HepG2 (cell line): Measurements from ENCODE around the gene ASAP2.

Experiments used
- CBX2 ChIP-seq, 2 experiments: fragments of 200-600 bp in 1 of 2; sonication (generic); formaldehyde crosslinking in 1 of 2; IDR thresholded peaks; 2 replicates each; pipeline versions ENCODE4 v1.7.0 to v1.8.1; 2018 to 2022; ENCODE audit warnings: low read depth in 2 of 2, low read length in 1 of 2, mild to moderate bottlenecking in 1 of 2, missing genetic modification reagents in 1 of 2
- CTCF ChIP-seq: sonication (generic); formaldehyde crosslinking; IDR thresholded peaks from 2 replicates; pipeline ENCODE4 v1.5.0; 2020; ENCODE audit warnings: mild to moderate bottlenecking, missing genetic modification reagents, moderate library complexity
- HDAC2 ChIP-seq: sonication (generic); formaldehyde crosslinking; IDR thresholded peaks from 2 replicates; pipeline ENCODE4 v1.4.0; 2020; ENCODE audit warnings: missing genetic modification reagents
- HDAC6 ChIP-seq: fragments of 200-600 bp; sonication (generic); IDR thresholded peaks from 2 replicates; pipeline ENCODE4 v1.7.0; 2017; ENCODE audit warnings: mild to moderate bottlenecking, antibody characterized with exemption, low read length, low read depth
- JUND ChIP-seq: sonication (generic); formaldehyde crosslinking; IDR thresholded peaks from 2 replicates; pipeline ENCODE4 v1.8.0; 2022; ENCODE audit warnings: mild to moderate bottlenecking, missing genetic modification reagents
- NBN ChIP-seq: fragments of 450-650 bp; conservative IDR thresholded peaks from 2 replicates; pipeline ENCODE4 v1.6.1; 2017
- POLR2AphosphoS5 ChIP-seq: IDR thresholded peaks from 2 replicates; pipeline ENCODE4 v1.6.1; 2012; ENCODE audit warnings: low read depth, low read length
- RAD21 ChIP-seq: fragments of 450-650 bp; formaldehyde crosslinking; IDR thresholded peaks from 2 replicates; pipeline ENCODE4 v1.5.0; 2020; ENCODE audit warnings: mild to moderate bottlenecking
- RFX5 ChIP-seq: IDR thresholded peaks from 2 replicates; pipeline ENCODE4 v1.6.1; 2011; ENCODE audit warnings: low read depth, low read length, improper control_type of control experiment
- ZNF138 ChIP-seq: sonication (generic); formaldehyde crosslinking; IDR thresholded peaks from 2 replicates; pipeline ENCODE4 v1.5.0; 2020; ENCODE audit warnings: mild to moderate bottlenecking, low read depth, missing genetic modification reagents
- ZZZ3 ChIP-seq: sonication (generic); formaldehyde crosslinking; IDR thresholded peaks from 2 replicates; pipeline ENCODE4 v1.4.0; 2020; ENCODE audit warnings: missing genetic modification reagents, mild to moderate bottlenecking, borderline replicate concordance
- TF ChIP-seq, protein P1 (sequence below): sonication (generic); formaldehyde crosslinking; conservative IDR thresholded peaks from 2 replicates; pipeline ENCODE4 v1.4.0; 2020; ENCODE audit warnings: missing genetic modification reagents

DNA sequence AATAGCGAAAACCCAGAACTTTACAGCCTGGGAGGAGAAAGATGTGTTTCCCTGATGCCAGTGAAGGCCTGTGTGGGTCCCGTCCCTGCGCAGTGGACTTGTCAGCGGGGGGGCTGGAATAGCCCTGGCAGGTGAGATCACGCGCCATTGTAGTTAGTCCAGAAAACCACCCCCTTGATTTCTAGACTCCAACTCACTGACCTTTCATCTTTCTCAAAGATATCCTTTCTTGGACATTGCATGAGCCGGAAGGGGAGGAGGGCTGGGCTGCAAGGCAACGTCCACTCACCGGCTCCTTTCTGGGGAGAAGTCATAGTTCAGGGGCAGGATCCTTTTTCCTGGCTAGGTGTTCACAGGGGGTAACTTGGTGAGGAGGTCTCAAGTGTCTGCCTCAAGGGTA, 22.3 kb upstream of the ASAP2 start:
- no peak for TF ChIP-seq CTCF (CRISPR knock-in tag)
- TF ChIP-seq, protein P1, sequence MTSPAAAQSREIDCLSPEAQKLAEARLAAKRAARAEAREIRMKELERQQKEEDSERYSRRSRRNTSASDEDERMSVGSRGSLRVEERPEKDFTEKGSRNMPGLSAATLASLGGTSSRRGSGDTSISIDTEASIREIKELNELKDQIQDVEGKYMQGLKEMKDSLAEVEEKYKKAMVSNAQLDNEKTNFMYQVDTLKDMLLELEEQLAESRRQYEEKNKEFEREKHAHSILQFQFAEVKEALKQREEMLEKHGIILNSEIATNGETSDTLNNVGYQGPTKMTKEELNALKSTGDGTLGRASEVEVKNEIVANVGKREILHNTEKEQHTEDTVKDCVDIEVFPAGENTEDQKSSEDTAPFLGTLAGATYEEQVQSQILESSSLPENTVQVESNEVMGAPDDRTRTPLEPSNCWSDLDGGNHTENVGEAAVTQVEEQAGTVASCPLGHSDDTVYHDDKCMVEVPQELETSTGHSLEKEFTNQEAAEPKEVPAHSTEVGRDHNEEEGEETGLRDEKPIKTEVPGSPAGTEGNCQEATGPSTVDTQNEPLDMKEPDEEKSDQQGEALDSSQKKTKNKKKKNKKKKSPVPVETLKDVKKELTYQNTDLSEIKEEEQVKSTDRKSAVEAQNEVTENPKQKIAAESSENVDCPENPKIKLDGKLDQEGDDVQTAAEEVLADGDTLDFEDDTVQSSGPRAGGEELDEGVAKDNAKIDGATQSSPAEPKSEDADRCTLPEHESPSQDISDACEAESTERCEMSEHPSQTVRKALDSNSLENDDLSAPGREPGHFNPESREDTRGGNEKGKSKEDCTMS, result no peak
- TF ChIP-seq RFX5, result no peak
- TF ChIP-seq HDAC2 (CRISPR knock-in tag), result no peak
- TF ChIP-seq RAD21 (CRISPR knock-in tag), result no peak
- TF ChIP-seq CBX2 (IDR thresholded peaks at IDR 0.05; ENCODE audit: low read depth, low read length), result no peak
- TF ChIP-seq CBX2 (CRISPR knock-in tag; IDR thresholded peaks at IDR 0.05; ENCODE audit: low read depth), result no peak
- no peak for TF ChIP-seq ZNF138
- TF ChIP-seq HDAC6, result no peak
- TF ChIP-seq NBN, result no peak
- no peak for TF ChIP-seq JUND (CRISPR knock-in tag)
- TF ChIP-seq ZZZ3 (CRISPR knock-in tag), result no peak
- no peak for TF ChIP-seq POLR2AphosphoS5
